HCT116 (cell line): ENCODE measurements around the gene TCFL5. TPM values are rescaled to one million over a fixed set of nuclear protein-coding genes. Genes with fewer than 3 reads are reported as not detected.

ENCODE experiments used
- ATAC-seq: fragments of 200-7000 bp; cut with Tn5 transposase; 2 replicates; pipeline ENCODE4 v1.9.1; 2020; ENCODE audit warnings: mild to moderate bottlenecking, moderate library complexity
- BruUV-seq: library from RNA; stranded (reverse); fragments of 400-500 nt; replicated peaks from 2 replicates; lab custom pipeline; 2021; lab: Mats Ljungman, UMichigan
- CTCF ChIA-PET: fragments of 300-600 bp; sonication (Branson Sonifier 250); formaldehyde crosslinking; loops from one replicate; lab custom pipeline; 2021; ENCODE audit warnings: antibody characterized with exemption; lab: Charles Lee
- POLR2A ChIA-PET: fragments of 300-600, 350-600 bp; sonication (Branson Sonifier 250); formaldehyde crosslinking; loops from one replicate; lab custom pipeline; 2021; ENCODE audit warnings: antibody characterized with exemption; lab: Charles Lee
- RAD21 ChIA-PET, 2 experiments: fragments of 300-600 bp; sonication (Branson Sonifier 250); formaldehyde crosslinking; loops; one replicate each; lab custom pipeline; 2023; ENCODE audit warnings: low total read pairs in 2 of 2; ENCODE audit not compliant: uncharacterized antibody in 2 of 2, unreplicated experiment in 2 of 2, low non-redundant PET in 1 of 2; lab: Charles Lee
- DNase-seq: peaks from one replicate; pipeline ENCODE4 v3.0.0-alpha.2; 2010; ENCODE audit warnings: low read depth, low spot score
- H2AFZ ChIP-seq: fragments of 200-600 bp; shearing (Covaris generic), sonication (generic); 2 replicates; pipeline ENCODE4 v1.6.1; 2017; ENCODE audit warnings: low read depth, mixed run types, mixed read lengths, antibody characterized with exemption, low read length; ENCODE audit not compliant: poor library complexity, severe bottlenecking
- H3K27ac ChIP-seq: 2 replicates; pipeline ENCODE4 v1.5.1; 2012; ENCODE audit warnings: low read depth, low read length
- H3K27me3 ChIP-seq: fragments of 200-600 bp; sonication (generic); 2 replicates; pipeline ENCODE4 v1.6.1; 2016; ENCODE audit warnings: mixed run types, low read length, mixed read lengths; ENCODE audit not compliant: insufficient read depth
- H3K36me3 ChIP-seq, 2 experiments: fragments of 200-500 bp in 1 of 2; fragments of 200-600 bp in 1 of 2; sonication (Bioruptor generic) in 1 of 2; sonication (generic) in 1 of 2; 2 replicates each; pipeline versions ENCODE4 v1.5.1 to v1.6.1; 2014 to 2016; ENCODE audit warnings: low read length in 2 of 2, inconsistent platforms in 1 of 2, mixed read lengths in 1 of 2, mixed run types in 1 of 2; ENCODE audit not compliant: insufficient read depth in 2 of 2, control insufficient read depth in 1 of 2
- H3K4me1 ChIP-seq, 2 experiments: fragments of 200-600 bp in 1 of 2; sonication (generic) in 1 of 2; 2 replicates each; pipeline versions ENCODE4 v1.5.1 to v1.6.1; 2012 to 2017; ENCODE audit warnings: low read length in 2 of 2, inconsistent platforms in 1 of 2, mild to moderate bottlenecking in 1 of 2, mixed read lengths in 1 of 2, mixed run types in 1 of 2, moderate library complexity in 1 of 2; ENCODE audit not compliant: insufficient read depth in 2 of 2, control insufficient read depth in 1 of 2
- H3K4me2 ChIP-seq: fragments of 200-600 bp; sonication (generic); 2 replicates; pipeline ENCODE4 v1.6.1; 2017; ENCODE audit warnings: mixed run types, low read length, mixed read lengths
- H3K4me3 ChIP-seq, 2 experiments: fragments of 200-600 bp in 1 of 2; sonication (generic) in 1 of 2; replicated peaks in 1 of 2; 2 replicates each; pipeline ENCODE4 v1.5.1; 2011 to 2016; ENCODE audit warnings: low read length in 2 of 2, control low read depth in 1 of 2, low read depth in 1 of 2, mild to moderate bottlenecking in 1 of 2, mixed read lengths in 1 of 2, mixed run types in 1 of 2
- H3K79me2 ChIP-seq: fragments of 200-600 bp; sonication (generic); 2 replicates; pipeline ENCODE4 v1.6.1; 2017; ENCODE audit warnings: mild to moderate bottlenecking, mixed run types, low read length, moderate library complexity, mixed read lengths; ENCODE audit not compliant: insufficient read depth
- H3K9ac ChIP-seq: fragments of 200-600 bp; sonication (generic); 2 replicates; pipeline ENCODE4 v1.6.1; 2016; ENCODE audit warnings: low read length, mixed read lengths
- H3K9me2 ChIP-seq: fragments of 200-600 bp; sonication (generic), shearing (Covaris generic); 2 replicates; pipeline ENCODE4 v1.6.1; 2017; ENCODE audit warnings: mixed run types, mild to moderate bottlenecking, moderate library complexity; ENCODE audit not compliant: insufficient read depth
- H3K9me3 ChIP-seq, 2 experiments: fragments of 200-500 bp in 1 of 2; fragments of 200-600 bp in 1 of 2; sonication (Bioruptor generic) in 1 of 2; sonication (generic) in 1 of 2; 2 replicates each; pipeline ENCODE4 v1.6.1; 2014 to 2017; ENCODE audit warnings: low read length in 2 of 2, mixed read lengths in 2 of 2, inconsistent platforms in 1 of 2, low read depth in 1 of 2, mild to moderate bottlenecking in 1 of 2, mixed run types in 1 of 2, moderate library complexity in 1 of 2; ENCODE audit not compliant: control insufficient read depth in 1 of 2, insufficient read depth in 1 of 2
- H4K20me1 ChIP-seq: fragments of 200-600 bp; sonication (generic), shearing (Covaris generic); 2 replicates; pipeline ENCODE4 v1.6.1; 2017; ENCODE audit warnings: mixed run types, mild to moderate bottlenecking, moderate library complexity; ENCODE audit not compliant: insufficient read depth
- EGR1 ChIP-seq: IDR thresholded peaks from 2 replicates; pipeline ENCODE4 v1.6.1; 2012; ENCODE audit warnings: low read depth
- ELF1 ChIP-seq: IDR thresholded peaks from 2 replicates; pipeline ENCODE4 v1.6.1; 2012; ENCODE audit warnings: low read depth, borderline replicate concordance
- EZH2 ChIP-seq: fragments of 200-600 bp; sonication (generic); IDR thresholded peaks from 2 replicates; pipeline ENCODE4 v1.6.1; 2017; ENCODE audit warnings: antibody characterized with exemption, mixed run types
- EZH2phosphoT487 ChIP-seq: fragments of 200-600 bp; IDR thresholded peaks from 2 replicates; pipeline ENCODE4 v1.6.1; 2018; ENCODE audit warnings: antibody characterized with exemption, borderline replicate concordance
- JUND ChIP-seq: IDR thresholded peaks from 2 replicates; pipeline ENCODE4 v1.6.1; 2012
- POLR2A ChIP-seq: IDR thresholded peaks from 2 replicates; pipeline ENCODE4 v1.7.0; 2011; ENCODE audit warnings: borderline replicate concordance; ENCODE audit not compliant: insufficient read depth, insufficient read length; ENCODE audit errors: extremely low read depth
- POLR2AphosphoS5 ChIP-seq: IDR thresholded peaks from 2 replicates; pipeline ENCODE4 v1.6.1; 2011; ENCODE audit warnings: mild to moderate bottlenecking, low read depth, low read length, moderate library complexity
- RAD21 ChIP-seq: IDR thresholded peaks from 2 replicates; pipeline ENCODE4 v1.6.1; 2012; ENCODE audit warnings: low read depth, mild to moderate bottlenecking
- SIN3A ChIP-seq: IDR thresholded peaks from 2 replicates; pipeline ENCODE4 v1.6.1; 2012; ENCODE audit warnings: low read depth
- SRF ChIP-seq: IDR thresholded peaks from 2 replicates; pipeline ENCODE4 v1.6.1; 2012; ENCODE audit warnings: low read depth
- TCF7L2 ChIP-seq: IDR thresholded peaks from 2 replicates; pipeline ENCODE4 v1.7.0; 2011; ENCODE audit warnings: borderline replicate concordance, inconsistent platforms; ENCODE audit not compliant: insufficient read depth, insufficient read length; ENCODE audit errors: extremely low read depth
- ZNF274 ChIP-seq: fragments of 200-500 bp; sonication (Bioruptor generic); IDR thresholded peaks from 2 replicates; pipeline ENCODE4 v1.6.1; 2014; ENCODE audit warnings: mild to moderate bottlenecking, low read depth, low read length, inconsistent platforms
- intact Hi-C: fragments of 100-400 bp; cut with micrococcal nuclease; formaldehyde crosslinking; loops from 2 replicates; pipeline ENCODE4 v1.10.0; 2022
- total RNA-seq: library from RNA; stranded (reverse); gene quantifications from one replicate; pipeline ENCODE4 v1.2.1, GENCODE V29; 2021; ENCODE audit not compliant: unreplicated experiment
- TF ChIP-seq, protein P1 (sequence below): IDR thresholded peaks from 2 replicates; pipeline ENCODE4 v1.6.1; 2012
- TF ChIP-seq, protein P2 (sequence below), 3 experiments: fragments of 200-600 bp in 1 of 3; sonication (generic) in 1 of 3; IDR thresholded peaks in 2 of 3; conservative IDR thresholded peaks in 1 of 3; 2 replicates each; pipeline ENCODE4 v1.5.1; 2012 to 2017; ENCODE audit warnings: low read depth in 2 of 3, low read length in 2 of 3, antibody characterized with exemption in 1 of 3, borderline replicate concordance in 1 of 3, control low read depth in 1 of 3, mild to moderate bottlenecking in 1 of 3, mixed read lengths in 1 of 3, mixed run types in 1 of 3, moderate library complexity in 1 of 3; ENCODE audit not compliant: insufficient read depth in 1 of 3

Gene TCFL5
- total RNA-seq, 1 experiment from 2014 or later, result 20.4 TPM

DNA sequence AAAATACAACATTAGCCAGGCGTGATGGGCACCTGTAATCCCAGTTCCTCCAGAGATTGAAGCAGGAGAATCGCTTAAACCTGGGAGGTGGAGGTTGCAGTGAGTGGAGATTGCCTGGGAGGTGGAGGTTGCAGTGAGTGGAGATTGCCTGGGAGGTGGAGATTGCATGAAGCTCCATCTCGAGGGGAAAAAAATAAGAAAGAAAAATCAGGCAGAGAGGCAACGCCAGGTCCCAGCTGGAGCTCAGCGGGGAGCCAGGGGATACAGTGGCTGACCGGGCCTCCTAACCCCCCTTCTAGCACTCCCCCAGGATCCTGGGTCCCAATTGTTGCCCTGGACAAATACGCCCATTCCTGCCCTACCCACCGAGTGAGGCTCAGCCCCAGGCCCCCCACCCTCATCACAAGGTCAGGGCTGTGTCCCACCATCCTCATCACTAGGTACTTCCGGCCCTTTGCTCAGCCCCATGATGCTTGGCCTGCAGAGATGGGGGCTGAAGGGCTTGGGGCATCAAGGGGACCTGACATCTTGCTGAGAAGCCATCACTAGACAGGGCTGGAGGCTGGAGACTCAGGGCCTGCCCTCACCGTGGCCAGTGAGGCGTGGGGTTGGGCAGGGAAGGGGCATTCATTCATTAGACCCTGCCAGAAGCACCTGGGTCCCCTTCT is 55.1 kb downstream of the TCFL5 start:
- H2AFZ ChIP-seq, result no peak overlapping the region
- intact Hi-C loops, result loop anchor here (10.0 kb wide), 1 partner anchor 502 kb away; the partner anchor contains the start of gene ADRM1
- BruUV-seq, result TSS peak; percentile 51
- no peaks in the 10 kb centered on the region for H3K9me2 ChIP-seq
- H3K9me3 ChIP-seq, result no peaks in the 10 kb centered on the region
- H3K27me3 ChIP-seq, result no peaks in the 10 kb centered on the region
- peaks cover 22 to 30% of the 10 kb centered on the region in 2 experiments for H3K36me3 ChIP-seq
- H3K9ac ChIP-seq, result peak overlapping the region; percentile 79
- no peak for DNase-seq
- peak overlapping the region; percentile 94 for H3K27ac ChIP-seq
- CTCF ChIA-PET, result interaction anchor here (1.0 to 1.5 kb wide), 2 partner anchors 9 to 12 kb away, joined by 3 to 5 read pairs; no protein-coding TSS in a partner anchor
- H3K4me3 ChIP-seq, result peak overlapping the region; percentile 79 to 83
- peaks cover 19 to 35% of the 10 kb centered on the region in 2 experiments; a peak in 3 of 4 replicates for H3K4me1 ChIP-seq
- POLR2A ChIA-PET, result interaction anchor here (1.2 kb wide), 1 partner anchor 10 kb away, joined by 3 read pairs; the partner anchor contains the start of gene MRGBP
- H3K4me2 ChIP-seq, result peak overlapping the region; percentile 98
- TF ChIP-seq RAD21 (no peak), JUND (no peak), POLR2AphosphoS5 (no peak), EZH2phosphoT487 (no peak), SIN3A (no peak), TCF7L2 (no peak), EZH2 (no peak), SRF (no peak), EGR1 (no peak), POLR2A (no peak), ZNF274 (no peak), ELF1 (no peak)
- TF ChIP-seq, protein P1, sequence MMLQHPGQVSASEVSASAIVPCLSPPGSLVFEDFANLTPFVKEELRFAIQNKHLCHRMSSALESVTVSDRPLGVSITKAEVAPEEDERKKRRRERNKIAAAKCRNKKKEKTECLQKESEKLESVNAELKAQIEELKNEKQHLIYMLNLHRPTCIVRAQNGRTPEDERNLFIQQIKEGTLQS, result no peak
- TF ChIP-seq, protein P2, sequence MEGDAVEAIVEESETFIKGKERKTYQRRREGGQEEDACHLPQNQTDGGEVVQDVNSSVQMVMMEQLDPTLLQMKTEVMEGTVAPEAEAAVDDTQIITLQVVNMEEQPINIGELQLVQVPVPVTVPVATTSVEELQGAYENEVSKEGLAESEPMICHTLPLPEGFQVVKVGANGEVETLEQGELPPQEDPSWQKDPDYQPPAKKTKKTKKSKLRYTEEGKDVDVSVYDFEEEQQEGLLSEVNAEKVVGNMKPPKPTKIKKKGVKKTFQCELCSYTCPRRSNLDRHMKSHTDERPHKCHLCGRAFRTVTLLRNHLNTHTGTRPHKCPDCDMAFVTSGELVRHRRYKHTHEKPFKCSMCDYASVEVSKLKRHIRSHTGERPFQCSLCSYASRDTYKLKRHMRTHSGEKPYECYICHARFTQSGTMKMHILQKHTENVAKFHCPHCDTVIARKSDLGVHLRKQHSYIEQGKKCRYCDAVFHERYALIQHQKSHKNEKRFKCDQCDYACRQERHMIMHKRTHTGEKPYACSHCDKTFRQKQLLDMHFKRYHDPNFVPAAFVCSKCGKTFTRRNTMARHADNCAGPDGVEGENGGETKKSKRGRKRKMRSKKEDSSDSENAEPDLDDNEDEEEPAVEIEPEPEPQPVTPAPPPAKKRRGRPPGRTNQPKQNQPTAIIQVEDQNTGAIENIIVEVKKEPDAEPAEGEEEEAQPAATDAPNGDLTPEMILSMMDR (IDR thresholded peaks at IDR 0.05 in 2 of 3, conservative IDR thresholded peaks at IDR 0.05 in 1 of 3; ENCODE audit: borderline replicate concordance in 1 of 3, insufficient read depth in 1 of 3, low read depth in 2 of 3, low read length in 2 of 3), result no peak
- TF ChIP-seq, all 23 proteins: peak for 0
- RAD21 ChIA-PET, result no interaction called here
- peaks cover 59% of the 10 kb centered on the region for H3K79me2 ChIP-seq
- no peak for ATAC-seq
- H4K20me1 ChIP-seq, result no peaks in the 10 kb centered on the region; the same call in 1 of the 2 replicates
